NCI-H446 treated with DMSO at 0.1 percent for 48 hours (cell line): ENCODE measurements around the gene BRAP.
"Not testable (repeated sequence)": the region's sequence is repeated elsewhere in the genome, so short reads cannot be mapped to it uniquely, and the experiment has no call there.

ENCODE experiments used
- DNase-seq: peaks from one replicate; lab custom pipeline; 2025; lab: John Stamatoyannopoulos, UW

The BRAP gene

GRCh38 chr12:111685811-111686573, at the start of gene BRAP, which contains the start of gene ACAD10:
Gene BRAP, minus strand, starts transcription at chr12:111685956. Its CDS starts 164 bp downstream, at chr12:111685792.
Gene ACAD10, plus strand, starts transcription at chr12:111686053. Its CDS starts 6,657 bp downstream, at chr12:111692710.
- peak; percentile 80 for DNase-seq

- no peak for DNase-seq
Observed at GRCh38 chr12:111733340-111733915, 47.7 kb upstream of the BRAP start.

GRCh38 chr12:111732786-111733185, 47.0 kb upstream of the BRAP start:
- no peak for DNase-seq

- DNase-seq = no peak
Observed at GRCh38 chr12:111730420-111730819, 44.7 kb upstream of the BRAP start.

GRCh38 chr12:111728795-111729194, 43.0 kb upstream of the BRAP start:
- DNase-seq = no peak

- DNase-seq = not testable (repeated sequence)
Observed at GRCh38 chr12:111723646-111724360, 38.0 kb upstream of the BRAP start.

- no peak for DNase-seq
Observed at GRCh38 chr12:111720457-111720856, 34.7 kb upstream of the BRAP start.

- not testable (repeated sequence) for DNase-seq
Observed at GRCh38 chr12:111719316-111719715, 33.6 kb upstream of the BRAP start.

GRCh38 chr12:111715279-111715678, 29.5 kb upstream of the BRAP start:
- no peak for DNase-seq

- no peak for DNase-seq
Observed at GRCh38 chr12:111706145-111706544, 20.4 kb upstream of the BRAP start.

- no peak for DNase-seq
Observed at GRCh38 chr12:111705672-111706071, 19.9 kb upstream of the BRAP start.

GRCh38 chr12:111699962-111700361, 14.2 kb upstream of the BRAP start:
- no peak for DNase-seq

- DNase-seq = no peak
Observed at GRCh38 chr12:111693818-111694217, 8.1 kb upstream of the BRAP start.

GRCh38 chr12:111692575-111693210, 6.9 kb upstream of the BRAP start:
- DNase-seq = no peak

- DNase-seq = no peak
Observed at GRCh38 chr12:111691262-111691661, 5.5 kb upstream of the BRAP start.

- no peak for DNase-seq
Observed at GRCh38 chr12:111687952-111688351, 2.2 kb upstream of the BRAP start.

- no peak for DNase-seq
Observed at GRCh38 chr12:111687255-111687654, 1.5 kb upstream of the BRAP start.

GRCh38 chr12:111686574-111687105, 884 bp upstream of the BRAP start:
- DNase-seq = no peak

GRCh38 chr12:111685322-111685810, 390 bp downstream of the BRAP start:
- no peak for DNase-seq

GRCh38 chr12:111684485-111685198, 1.1 kb downstream of the BRAP start:
- DNase-seq = not testable (repeated sequence)

- no peak for DNase-seq
Observed at GRCh38 chr12:111677186-111677585, 8.6 kb downstream of the BRAP start.
